Left renal pelvis (tissue), 4 donors: ENCODE results near the gene NDRG4. TPM values are rescaled to one million over a fixed set of nuclear protein-coding genes. Genes with fewer than 3 reads are reported as not detected.

Experiments
- DNase-seq, 4 donors: peaks; one replicate each; pipeline ENCODE4 v3.0.0-alpha.2; 2013; ENCODE audit warnings: low read depth in 4 of 4, low spot score in 3 of 4
- polyA plus RNA-seq, 4 donors: library from polyadenylated mRNA; unstranded; fragments of 120-200 nt; gene quantifications; one replicate each; pipeline ENCODE4 v1.2.1, GENCODE V29; 2013; ENCODE audit not compliant: insufficient read length in 4 of 4

Gene NDRG4
- polyA plus RNA-seq, 4 donors, result 5.1 to 9.9 (median 9.5) TPM

DNA sequence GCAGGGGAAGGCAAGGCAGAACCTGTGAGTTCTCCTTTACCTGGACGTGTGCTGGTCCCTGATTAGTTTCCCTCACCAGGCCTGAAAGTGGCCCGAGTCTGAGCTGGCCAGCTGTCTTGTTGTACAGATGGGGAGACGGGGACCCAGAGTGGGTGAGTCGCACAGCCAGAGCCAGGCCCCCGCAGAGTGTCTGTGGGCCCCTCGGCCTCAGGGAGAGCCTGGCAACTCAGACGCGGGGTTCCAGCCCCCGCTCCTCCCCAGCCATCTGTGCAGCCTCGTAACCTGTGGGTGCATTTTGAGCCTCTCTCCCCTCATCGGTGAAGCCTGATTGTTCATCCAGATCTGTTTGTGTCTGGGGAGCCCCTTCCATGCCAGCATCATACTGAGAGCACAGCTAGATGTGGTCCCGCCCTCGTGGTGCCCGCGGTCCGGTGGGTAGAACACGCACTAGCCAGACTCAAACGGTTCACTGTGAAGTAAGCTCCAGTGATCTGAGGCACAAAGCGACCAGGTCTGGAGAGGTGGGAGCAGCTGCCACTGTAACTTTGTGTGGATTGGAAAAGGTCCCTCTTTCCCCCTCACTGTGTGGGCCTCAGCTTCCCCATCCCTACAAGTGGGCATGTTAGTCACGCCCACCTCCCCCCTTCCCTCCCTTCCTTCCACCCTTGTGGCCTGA, 6.0 kb upstream of the NDRG4 start:
- no peak for DNase-seq

- DNase-seq, result peak in 3 of 4 donors; percentile 67 to 86 (median 86)
Measured at GRCh38 chr16:58494981-58495520, 4.9 kb upstream of the NDRG4 start.

DNA sequence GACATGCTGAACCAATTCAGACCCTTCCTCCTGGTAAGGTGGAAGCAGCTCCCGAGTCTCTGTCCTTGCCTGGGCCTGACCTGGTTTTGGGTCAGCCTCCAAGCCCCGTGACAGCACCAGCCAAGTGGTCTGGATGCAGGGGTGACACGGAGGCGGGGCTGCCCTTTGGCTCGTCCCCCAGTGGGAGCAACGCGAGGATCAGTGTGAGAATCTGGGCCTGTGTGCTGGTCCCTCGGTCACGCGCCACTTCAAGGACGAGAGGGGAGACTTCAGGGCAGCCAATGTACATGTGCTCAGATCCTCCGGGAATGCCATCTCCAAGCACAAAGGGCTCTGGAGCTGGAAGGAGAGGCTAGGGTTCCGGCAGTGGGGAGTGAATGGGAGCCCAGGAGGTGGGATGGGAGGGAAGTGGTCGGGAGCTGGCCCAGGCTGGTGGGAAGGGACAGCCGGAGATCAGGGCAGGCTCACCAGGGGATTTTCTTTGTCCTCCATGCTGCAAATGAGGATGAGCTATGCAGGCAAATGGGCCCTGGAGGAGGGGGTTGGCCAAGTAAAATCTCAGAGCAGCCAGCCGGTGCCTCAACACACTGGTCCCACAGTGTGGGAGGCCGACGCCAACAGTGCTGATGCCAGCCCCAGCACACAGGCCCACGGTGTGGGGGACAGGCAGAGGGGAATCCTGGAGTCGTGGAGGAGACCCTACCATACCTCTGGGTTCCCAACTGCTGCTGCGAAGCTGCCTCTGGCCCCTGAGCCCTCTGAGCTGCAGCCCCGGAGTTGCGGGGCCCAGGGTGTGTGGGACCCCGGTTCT, 4.2 kb upstream of the NDRG4 start:
- DNase-seq, result no peak

DNA sequence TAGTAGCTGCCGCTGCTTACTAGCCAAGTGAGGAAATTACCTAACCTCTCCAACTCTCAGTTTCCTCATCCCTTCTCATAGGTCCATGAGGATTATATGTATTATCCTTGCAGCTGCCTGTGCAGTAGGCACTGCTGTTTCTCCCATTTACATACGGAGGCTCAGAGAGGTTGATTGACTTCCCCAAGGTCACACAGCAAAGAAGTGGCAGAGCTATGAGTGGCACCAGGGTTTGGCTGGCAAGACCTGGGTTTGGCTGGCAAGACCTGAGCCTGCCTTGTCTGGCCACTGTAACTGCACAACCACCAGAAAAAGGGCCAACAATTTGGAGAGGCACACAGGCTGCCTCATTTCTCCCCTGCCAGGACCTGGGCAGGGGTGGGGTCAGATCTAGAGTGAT, 2.5 kb upstream of the NDRG4 start:
- DNase-seq, result no peak

DNA sequence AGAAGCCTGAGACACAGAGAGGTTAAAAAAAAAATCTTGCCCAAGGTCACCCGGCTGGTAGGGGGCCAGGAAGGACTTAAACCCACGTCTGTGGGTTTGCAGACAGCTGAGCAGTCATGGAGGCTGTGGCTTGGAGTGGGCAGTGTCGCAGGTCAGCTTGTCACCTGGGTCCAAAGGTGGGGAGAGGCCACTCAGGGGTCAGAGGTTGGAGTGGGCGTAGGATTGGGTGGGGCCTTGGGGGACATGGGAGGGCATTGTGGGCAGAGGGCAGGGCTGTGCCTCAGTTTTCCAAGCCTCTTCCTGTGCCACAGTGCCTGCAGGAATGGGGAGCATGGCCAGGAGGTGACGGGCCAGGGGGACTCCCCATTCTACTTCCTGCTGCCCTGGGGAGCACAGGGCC, 2.0 kb upstream of the NDRG4 start:
- DNase-seq, result no peak

GRCh38 chr16:58498341-58499091, 1.4 kb upstream of the NDRG4 start:
- DNase-seq, result no peak

DNA sequence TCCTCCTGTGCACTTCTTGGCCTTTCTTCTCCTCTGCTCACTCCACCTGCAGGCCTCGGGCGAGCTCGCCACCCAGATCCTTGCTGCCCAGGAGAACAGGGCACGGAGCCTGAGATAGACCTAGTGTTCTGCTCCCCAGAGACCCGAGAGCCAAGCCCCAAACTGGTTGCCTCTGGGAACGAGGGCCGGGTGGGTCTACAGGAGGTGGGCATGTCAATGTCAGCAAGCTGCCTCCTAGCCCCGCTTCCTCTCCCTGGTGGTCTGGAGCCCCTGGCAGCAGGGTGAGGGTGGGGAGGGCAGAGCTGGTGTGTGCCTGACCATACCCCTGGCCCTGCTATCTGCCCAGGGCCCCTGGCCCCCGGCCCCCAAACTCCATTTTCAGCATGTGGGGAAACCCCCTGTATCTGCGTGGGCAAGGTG, 841 bp upstream of the NDRG4 start:
- no peak for DNase-seq

DNA sequence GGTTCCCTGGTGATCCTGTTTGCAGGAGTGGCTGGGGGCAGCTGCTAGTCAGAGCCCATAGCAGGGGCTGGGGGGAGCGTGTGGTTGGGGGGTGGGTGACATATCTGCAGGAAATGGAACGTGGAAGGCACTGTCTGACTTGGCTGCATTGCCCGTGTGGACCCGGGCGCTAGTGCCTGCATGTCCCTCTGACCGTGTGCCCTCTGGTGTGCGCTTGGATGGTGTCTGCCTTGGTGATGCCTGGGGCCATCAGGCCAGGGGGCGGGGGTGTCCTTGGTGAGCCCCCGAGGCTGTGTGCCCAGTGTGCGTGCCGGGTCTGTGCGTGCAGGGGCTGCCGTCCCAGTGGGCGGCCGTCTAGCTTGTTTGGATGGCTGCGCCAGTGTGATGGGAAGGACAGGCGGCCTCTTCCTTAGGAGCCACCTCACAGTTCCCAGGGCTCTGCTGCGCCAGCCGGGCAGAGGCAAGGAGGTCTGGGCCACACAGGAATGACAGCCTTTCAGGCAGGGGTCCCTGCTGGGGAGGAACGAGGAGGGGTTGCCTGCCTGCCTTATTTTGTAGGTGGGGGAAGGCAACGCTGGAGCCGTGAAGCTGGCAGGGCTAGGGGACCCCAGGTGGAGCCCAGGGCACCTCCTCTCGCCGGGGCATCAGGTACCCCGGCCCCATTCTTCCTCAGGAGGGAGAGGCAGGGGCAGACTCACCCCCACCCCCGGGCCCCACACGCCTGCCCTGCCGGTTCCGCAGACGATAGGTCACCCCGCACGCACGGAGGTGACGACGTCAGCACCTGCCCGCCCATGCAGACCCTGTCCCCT, 693 bp downstream of the NDRG4 start:
- no peak for DNase-seq

- DNase-seq, result peak in 2 of 4 donors; percentile 47 to 58
Measured at GRCh38 chr16:58501242-58502131, 1.5 kb downstream of the NDRG4 start.

DNA sequence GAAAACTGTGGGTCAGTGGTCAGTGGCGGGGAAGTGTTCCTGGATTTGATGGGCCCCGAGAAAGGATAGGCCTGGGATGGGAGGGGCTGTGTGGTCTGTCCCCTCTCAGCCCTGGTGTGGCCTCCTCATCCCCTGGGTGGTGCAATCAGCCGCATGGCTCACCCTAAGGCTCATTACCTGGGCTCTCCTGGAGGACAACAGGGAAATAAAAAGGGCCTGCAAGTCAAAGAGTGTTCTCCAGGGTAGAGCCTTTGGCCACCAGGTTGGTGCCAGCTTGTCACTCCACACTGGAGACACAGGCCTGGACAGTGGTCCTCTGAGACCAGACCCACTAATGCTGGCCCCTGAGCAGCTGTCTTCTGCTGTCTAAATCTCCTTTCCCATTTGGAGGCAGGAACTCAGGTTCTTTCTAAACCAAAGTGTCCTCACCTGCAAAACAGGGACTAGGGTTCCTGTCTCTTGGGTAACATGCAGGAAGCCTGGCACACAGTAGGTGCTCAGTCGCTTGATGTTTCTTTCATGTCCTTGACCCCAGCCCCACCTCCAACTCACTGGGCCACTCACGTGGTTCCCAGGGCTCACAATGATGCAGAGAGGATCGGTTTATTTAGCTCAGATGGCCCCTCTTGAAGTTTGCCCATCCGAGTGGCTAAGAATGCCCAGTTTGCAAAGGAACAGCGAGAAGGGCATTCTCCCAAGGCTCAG, 2.4 kb downstream of the NDRG4 start:
- DNase-seq, result no peak

GRCh38 chr16:58503166-58503862, 3.4 kb downstream of the NDRG4 start:
- no peak for DNase-seq

- no peak for DNase-seq
Measured at GRCh38 chr16:58503863-58504688, 4.1 kb downstream of the NDRG4 start.

DNA sequence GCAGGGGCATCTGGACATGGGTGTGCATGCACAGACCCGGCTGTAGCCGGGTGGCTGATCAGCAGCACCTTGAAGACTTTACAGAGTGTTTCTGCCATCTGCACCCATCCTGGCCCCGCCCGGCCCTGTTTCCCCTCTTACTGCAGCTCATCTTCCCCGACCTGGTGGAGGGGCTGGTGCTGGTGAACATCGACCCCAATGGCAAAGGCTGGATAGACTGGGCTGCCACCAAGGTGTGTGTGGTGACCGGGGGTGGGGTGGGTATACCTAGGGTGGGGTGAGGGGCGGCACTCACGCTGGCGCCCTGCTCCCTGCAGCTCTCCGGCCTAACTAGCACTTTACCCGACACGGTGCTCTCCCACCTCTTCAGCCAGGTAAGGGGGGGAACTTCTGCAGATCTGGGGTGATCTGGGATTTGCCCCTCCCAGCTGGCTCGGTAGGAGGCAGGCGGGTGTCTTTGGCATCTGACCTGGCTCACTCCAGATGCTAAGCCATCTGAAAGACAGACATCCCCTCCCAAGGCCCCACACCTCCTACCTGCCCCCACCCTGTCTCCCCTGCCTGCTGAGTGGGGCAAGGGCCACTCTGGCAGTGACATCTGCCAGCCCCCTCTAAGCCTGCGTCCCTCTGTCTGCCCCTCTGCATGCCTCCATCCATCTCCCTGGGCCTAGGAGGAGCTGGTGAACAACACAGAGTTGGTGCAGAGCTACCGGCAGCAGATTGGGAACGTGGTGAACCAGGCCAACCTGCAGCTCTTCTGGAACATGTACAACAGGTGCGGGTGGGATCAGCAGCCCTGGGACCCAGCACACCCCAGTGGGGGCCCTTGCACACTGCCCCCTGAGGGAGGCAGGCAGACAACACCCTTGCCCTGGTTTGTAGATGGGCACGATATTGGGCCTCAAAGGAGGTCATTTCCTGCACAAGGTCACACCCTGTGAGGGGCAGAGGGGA, 6.6 kb downstream of the NDRG4 start:
- DNase-seq, result no peak

DNA sequence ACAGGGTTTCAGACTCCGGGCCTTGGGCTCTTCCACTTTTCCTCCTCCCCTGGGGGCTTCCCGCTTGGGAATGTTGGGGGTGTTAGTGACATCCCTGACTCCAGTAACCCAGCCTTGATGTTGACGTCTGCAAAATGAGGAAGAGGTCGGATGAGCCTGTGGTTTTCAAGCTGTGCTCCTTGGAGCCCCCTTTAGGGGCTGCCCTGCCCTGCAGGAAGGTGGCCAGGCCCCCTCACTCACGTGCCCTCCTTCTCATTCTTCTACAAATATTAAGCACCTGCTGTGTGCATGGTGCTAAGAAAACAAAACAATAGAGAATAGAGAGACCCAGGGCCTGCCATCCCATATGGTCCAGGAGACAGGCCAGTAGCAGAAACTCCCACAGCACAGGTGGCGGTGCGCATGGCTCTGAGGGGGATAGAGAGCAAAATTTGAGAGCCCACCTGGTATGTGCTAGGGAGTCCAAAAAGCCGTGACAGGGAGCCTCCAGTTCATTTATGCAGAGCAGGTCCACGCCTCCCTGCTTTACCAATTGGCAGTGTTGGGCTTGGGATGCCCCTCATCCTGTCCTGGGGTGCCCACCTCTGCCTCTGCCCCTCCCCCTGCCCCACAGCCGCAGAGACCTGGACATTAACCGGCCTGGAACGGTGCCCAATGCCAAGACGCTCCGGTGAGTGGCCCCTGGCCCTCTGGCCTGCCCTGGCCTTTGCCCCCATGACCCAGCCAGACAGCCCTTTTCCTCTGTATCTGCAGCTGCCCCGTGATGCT, 7.4 kb downstream of the NDRG4 start:
- no peak for DNase-seq

DNA sequence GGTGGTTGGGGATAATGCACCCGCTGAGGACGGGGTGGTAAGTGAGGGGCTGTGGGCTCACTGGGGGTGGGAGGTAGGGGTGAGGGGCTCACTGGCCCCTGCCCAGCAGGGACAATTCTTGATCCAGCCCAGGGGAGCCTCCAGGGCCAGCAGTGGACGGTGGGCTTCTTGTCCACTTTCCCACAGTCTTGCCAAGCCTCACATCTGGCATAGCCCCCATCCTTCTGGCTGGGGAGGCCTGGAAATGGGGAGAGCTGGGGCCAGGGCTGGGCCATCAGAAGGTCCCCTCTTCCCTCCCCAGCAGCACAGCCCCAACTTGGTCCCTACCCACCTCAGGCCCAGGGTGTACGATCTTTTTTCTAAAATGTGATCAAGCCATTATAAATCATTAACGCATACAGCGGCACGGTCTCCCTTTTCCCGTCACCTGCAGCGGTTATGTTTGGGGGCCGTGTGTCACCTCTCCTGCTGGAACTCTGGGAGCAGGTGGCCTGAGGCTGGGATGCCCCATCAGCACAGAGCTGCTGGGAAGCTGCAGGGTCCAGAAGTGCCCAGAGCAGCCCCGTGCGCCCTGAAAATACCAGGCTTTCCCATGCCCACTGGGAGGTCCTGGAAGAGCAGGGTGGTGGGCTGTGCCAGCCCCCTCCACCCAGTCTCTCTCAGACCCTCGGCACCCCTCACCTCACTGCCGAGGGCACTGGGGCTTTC, 8.2 kb downstream of the NDRG4 start:
- no peak for DNase-seq
